Colonic mucosa (tissue), 4 donors: Measurements from ENCODE around the gene CD82. TPM values are rescaled to one million over a fixed set of nuclear protein-coding genes. Genes with fewer than 3 reads are reported as not detected.

Experiments used
- DNase-seq: peaks from one replicate; pipeline ENCODE4 v3.0.0-alpha.2; 2020
- H3K27ac ChIP-seq: fragments of 200-600 bp; one replicate; pipeline ENCODE4 v1.8.0; 2021
- H3K27me3 ChIP-seq: fragments of 200-600 bp; one replicate; pipeline ENCODE4 v1.8.0; 2021
- H3K36me3 ChIP-seq: fragments of 200-600 bp; one replicate; pipeline ENCODE4 v1.8.0; 2021
- H3K4me1 ChIP-seq: fragments of 200-600 bp; one replicate; pipeline ENCODE4 v1.8.0; 2021; ENCODE audit warnings: mild to moderate bottlenecking
- H3K4me3 ChIP-seq: fragments of 200-600 bp; one replicate; pipeline ENCODE4 v1.8.0; 2021
- H3K9ac ChIP-seq, 2 donors: one replicate each; pipeline ENCODE4 v1.7.0; 2013; ENCODE audit warnings: control low read depth in 2 of 2, low read depth in 2 of 2, low read length in 2 of 2
- H3K9me3 ChIP-seq: fragments of 200-600 bp; one replicate; pipeline ENCODE4 v1.8.0; 2021
- intact Hi-C: fragments of 100-400 bp; cut with DNase I; formaldehyde crosslinking; loops from one replicate; pipeline ENCODE4 v1.14.1; 2022
- total RNA-seq, 2 donors: library from RNA; stranded (reverse); fragmentation: NEBNext Ultra II Directional in 1 of 2; extraction: Animal tissue kit (Norgen Biotek cat#: 25700) in 1 of 2; gene quantifications; one replicate each; pipeline ENCODE4 v1.2.1, GENCODE V29; 2021
- TF ChIP-seq, protein P1 (sequence below): fragments of 200-600 bp; IDR thresholded peaks from one replicate; pipeline ENCODE4 v1.8.0; 2022; ENCODE audit warnings: antibody characterized with exemption, mild to moderate bottlenecking
- donor health status: healthy.
- donor health status: DM: no; HTN: no; CAD: no.
- donor health status: DM: no; HTN: no; CAD: no.

Gene CD82
- total RNA-seq, 2 donors from 2014 or later: 36.2 to 41.6 TPM

DNA sequence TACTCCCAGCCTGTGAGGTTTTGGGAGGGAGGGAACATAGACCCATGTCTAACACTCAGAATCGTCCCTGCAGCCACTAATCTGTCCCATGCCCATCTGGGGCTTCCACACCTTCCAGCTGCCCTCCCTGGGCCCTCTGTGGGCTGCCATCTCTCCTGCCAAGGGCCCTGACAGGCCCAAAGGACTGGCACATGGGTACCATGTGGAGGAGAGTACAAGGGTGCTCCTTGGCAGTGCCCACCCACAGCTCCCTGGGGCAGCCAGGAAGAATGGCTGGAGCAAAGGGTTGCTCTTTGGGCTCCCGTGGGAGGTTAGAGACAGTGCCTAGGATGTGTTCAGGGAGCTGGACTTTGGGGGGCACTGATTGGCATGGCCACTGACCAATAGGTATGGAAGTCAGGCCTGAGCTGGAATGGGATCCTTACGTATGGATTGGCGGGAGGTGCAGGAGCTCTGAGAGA lies 56.8 kb downstream of the CD82 start:
- DNase-seq: peak; percentile 14
- Histone ChIP-seq H3K4me3 (no peak overlapping the region), H3K9me3 (no peaks in the 10 kb centered on the region), H3K9ac (no peak overlapping the region), H3K27me3 (no peaks in the 10 kb centered on the region), H3K4me1 (no peaks in the 10 kb centered on the region), H3K36me3 (no peaks in the 10 kb centered on the region), H3K27ac (no peak overlapping the region)
- intact Hi-C loops: loop anchor here (5.0 to 10.0 kb wide), 3 partner anchors 103 to 270 kb away; partner anchors contain the start of gene TSPAN18
- TF ChIP-seq, protein P1, sequence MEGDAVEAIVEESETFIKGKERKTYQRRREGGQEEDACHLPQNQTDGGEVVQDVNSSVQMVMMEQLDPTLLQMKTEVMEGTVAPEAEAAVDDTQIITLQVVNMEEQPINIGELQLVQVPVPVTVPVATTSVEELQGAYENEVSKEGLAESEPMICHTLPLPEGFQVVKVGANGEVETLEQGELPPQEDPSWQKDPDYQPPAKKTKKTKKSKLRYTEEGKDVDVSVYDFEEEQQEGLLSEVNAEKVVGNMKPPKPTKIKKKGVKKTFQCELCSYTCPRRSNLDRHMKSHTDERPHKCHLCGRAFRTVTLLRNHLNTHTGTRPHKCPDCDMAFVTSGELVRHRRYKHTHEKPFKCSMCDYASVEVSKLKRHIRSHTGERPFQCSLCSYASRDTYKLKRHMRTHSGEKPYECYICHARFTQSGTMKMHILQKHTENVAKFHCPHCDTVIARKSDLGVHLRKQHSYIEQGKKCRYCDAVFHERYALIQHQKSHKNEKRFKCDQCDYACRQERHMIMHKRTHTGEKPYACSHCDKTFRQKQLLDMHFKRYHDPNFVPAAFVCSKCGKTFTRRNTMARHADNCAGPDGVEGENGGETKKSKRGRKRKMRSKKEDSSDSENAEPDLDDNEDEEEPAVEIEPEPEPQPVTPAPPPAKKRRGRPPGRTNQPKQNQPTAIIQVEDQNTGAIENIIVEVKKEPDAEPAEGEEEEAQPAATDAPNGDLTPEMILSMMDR: no peak

DNA sequence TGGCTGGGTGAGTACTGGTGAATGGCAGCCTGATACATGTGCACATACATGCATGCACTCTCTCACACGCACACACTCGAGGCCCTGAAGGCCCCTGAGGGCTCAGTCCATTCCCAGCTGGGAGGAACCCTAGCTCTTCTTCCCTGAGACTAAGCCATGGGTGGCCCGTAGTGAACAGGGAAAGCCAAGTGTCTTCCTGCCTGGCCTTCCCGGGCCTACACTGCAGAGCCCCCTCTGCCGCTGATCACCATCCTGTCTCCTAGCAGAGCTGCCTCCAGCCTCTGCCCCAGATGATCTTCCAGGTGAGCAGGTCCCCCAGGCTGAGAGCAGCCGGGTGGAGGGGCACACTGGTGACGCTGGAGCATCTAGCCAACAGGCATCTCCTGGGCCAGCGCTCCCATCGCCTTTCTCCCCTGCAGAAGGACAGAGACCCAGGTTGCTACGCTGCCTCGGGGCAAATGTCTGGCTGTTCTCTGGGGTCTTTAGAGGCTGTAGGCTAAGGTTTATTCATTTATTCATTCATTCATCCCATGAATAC lies 57.3 kb downstream of the CD82 start:
- TF ChIP-seq, protein P1: no peak
- Histone ChIP-seq H3K9me3 (no peaks in the 10 kb centered on the region), H3K9ac (no peak overlapping the region), H3K36me3 (no peaks in the 10 kb centered on the region), H3K4me3 (no peak overlapping the region), H3K27ac (no peak overlapping the region), H3K27me3 (no peaks in the 10 kb centered on the region), H3K4me1 (no peaks in the 10 kb centered on the region)
- intact Hi-C loops: loop anchor here (5.0 to 10.0 kb wide), 3 partner anchors 102 to 270 kb away; partner anchors contain the start of gene TSPAN18
- DNase-seq: peak; percentile 15

DNA sequence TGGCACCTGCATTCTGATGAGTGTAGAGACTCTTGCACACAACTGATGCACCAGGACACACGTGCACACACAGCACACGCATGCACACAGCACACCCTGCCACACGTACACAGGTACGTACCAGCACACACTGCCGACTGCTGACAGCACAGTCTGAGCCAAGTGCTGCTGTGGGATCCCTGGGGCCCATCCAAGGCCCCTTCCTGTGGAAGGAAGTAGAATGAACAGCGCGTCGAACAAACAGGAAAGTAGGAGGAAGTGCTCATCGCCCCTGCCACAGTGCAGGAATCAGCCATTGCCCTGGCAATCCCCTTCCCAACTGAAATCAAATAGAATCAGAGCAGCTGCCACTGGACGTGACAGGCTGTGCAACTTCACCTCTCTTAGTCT lies 57.9 kb downstream of the CD82 start:
- H3K36me3 ChIP-seq: no peaks in the 10 kb centered on the region
- H3K9me3 ChIP-seq: no peaks in the 10 kb centered on the region
- H3K4me3 ChIP-seq: no peak overlapping the region
- no peak overlapping the region for H3K9ac ChIP-seq
- peak; percentile 15 for DNase-seq
- no peak overlapping the region for H3K27ac ChIP-seq
- H3K27me3 ChIP-seq: no peaks in the 10 kb centered on the region
- intact Hi-C loops: loop anchor here (5.0 to 10.0 kb wide), 3 partner anchors 101 to 269 kb away; partner anchors contain the start of gene TSPAN18
- no peaks in the 10 kb centered on the region for H3K4me1 ChIP-seq
- TF ChIP-seq, protein P1: no peak

DNA sequence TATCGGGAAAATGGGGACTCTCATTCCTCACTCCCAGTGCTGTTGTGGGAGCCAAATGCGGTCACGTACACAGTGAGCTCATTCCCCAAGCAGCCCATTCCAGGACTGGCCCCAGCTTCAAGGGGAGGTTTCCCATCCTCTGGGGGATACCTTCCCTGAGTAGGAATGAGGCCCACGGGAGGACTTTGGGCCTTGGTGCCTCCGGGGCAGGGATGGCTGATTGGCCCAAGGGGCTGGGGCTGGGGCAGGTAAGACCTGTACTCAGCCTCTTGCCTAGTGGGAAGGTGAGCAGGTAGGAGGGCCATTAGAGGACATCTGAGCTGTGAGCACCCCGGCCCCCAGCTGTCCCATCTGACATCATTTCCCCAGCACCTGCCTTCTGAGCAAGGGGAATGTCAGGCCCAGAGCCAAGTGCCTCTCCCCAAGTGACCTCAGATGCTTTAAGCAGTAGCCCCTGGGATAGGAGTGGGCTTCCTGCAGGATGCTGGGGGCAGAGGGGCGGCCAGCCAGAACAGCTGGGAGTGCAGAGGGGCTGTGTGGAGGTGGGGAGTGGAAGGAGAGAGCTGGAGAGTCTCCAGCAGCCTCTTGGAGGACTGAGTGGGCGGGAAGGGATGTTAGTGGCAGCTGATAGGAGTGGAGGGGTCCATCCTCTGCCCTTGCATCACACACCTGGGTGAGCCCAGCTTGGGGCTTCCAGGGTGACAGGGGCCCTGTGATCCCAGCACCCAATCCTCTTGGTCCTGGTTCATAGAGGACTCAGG lies 58.4 kb downstream of the CD82 start:
- Histone ChIP-seq H3K36me3 (no peaks in the 10 kb centered on the region), H3K27ac (no peak overlapping the region), H3K4me1 (no peaks in the 10 kb centered on the region), H3K27me3 (no peaks in the 10 kb centered on the region), H3K9me3 (no peaks in the 10 kb centered on the region), H3K9ac (no peak overlapping the region), H3K4me3 (no peak overlapping the region)
- peak; percentile 14 for DNase-seq
- TF ChIP-seq, protein P1: no peak
- intact Hi-C loops: loop anchor here (5.0 to 10.0 kb wide), 3 partner anchors 101 to 268 kb away; partner anchors contain the start of gene TSPAN18

DNA sequence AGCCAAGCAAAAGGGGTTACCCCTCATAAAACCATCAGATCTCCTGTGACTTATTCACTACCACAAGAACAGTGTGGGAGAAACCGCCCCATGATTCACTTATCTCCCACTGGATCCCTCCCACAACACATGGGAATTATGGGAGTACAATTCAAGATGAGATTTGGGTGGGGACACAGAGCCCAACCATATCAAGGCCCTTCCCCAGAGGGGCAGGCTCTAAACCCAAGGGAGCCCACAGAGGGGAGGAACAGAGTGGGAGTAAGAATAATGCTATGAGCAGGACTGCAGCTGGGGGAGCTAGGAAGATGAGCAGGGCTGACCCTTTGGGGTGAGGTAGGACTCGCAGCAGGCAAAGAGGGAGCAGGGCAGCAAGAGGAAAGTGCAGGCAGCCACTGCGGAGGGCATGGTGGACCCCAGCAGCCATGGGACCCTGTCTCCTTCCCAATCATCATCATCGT lies 59.3 kb downstream of the CD82 start:
- peak; percentile 12 for DNase-seq

More for the DNA sequence above, 59.3 kb downstream of the CD82 start:
- Histone ChIP-seq H3K4me3 (no peak overlapping the region), H3K27ac (no peak overlapping the region), H3K9me3 (no peaks in the 10 kb centered on the region), H3K4me1 (no peaks in the 10 kb centered on the region), H3K9ac (no peak overlapping the region), H3K36me3 (no peaks in the 10 kb centered on the region), H3K27me3 (no peaks in the 10 kb centered on the region)
- TF ChIP-seq, protein P1: no peak
- intact Hi-C loops: loop anchor here (5.0 to 10.0 kb wide), 3 partner anchors 100 to 268 kb away; partner anchors contain the start of gene TSPAN18
